NCI-H345 (cell line): ENCODE data around the gene UPK3BL2.
"Not testable (repeated sequence)": the region's sequence is repeated elsewhere in the genome, so short reads cannot be mapped to it uniquely, and the experiment has no call there.

Experiments
- DNase-seq: peaks from one replicate; lab custom pipeline; 2025; lab: John Stamatoyannopoulos, UW

UPK3BL2 gene

DNA sequence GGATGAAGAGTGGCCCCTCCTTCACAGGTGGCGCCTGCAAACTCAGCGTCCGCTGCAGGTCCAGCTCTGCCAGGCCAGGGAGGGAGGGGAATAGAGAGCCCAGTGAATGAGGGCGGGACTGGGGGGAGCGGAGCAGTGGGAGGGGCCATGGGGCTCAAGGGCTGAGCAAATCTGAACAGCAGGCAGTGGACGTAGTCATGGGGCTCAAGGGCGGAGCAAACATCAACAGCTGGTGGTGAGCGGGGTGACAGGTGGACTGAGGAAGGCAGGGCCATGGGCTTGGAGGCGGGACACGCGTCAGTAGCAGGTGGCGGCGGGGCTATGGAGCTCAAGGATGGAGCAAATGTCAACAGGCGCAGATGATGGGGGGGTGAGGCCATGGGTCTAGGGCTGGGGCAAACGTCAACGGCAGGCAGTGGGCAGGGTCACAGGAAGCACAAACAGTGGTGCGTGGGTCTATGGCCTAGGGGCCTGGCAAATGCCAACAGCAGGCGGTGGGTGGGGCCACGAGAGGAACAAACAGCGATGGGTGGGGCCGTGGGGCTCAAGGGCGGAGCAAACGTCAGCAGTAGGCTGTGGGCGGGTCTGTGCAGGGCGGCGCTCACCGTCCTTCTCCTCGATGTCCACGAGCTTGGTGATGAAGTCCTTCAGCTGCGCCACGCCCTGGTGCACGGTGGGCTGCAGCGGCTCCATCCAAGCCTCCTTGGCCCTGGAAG is 50.1 kb downstream of the UPK3BL2 start:
- DNase-seq = not testable (repeated sequence)

DNA sequence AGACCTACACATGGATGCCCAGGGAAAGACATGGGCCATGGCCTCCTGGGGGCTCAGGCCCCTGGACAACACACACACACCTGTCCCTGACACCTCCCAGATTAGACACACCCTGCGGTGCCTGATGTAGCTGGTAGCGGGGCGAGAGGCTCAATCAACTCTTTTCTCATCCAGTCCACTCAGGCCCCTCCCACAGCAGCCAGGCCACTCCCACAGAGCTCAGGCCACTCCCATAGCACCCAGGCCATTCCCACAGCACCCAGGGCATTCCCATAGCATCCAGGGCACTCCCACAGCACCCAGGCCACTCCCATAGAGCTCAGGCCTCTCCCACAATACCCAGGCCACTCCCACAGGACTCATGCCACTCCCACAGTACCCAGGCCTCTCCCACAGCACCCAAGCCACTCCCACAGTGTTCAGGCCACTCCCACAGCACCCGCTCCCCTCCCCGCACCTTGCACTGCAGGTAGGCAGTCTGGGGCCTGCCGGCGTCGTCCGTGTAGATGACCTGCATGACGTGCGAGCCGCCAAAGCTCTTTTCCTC is 52.9 kb downstream of the UPK3BL2 start:
- DNase-seq = not testable (repeated sequence)
